Measurements from ENCODE around the gene LRCOL1.
"Not testable (repeated sequence)": the region's sequence is repeated elsewhere in the genome, so short reads cannot be mapped to it uniquely, and the experiment has no call there.

Gene LRCOL1

GRCh38 chr12:132600048-132601032 is 10.0 kb downstream of the LRCOL1 start:
- DNase-seq = peak; percentile 63

GRCh38 chr12:132599502-132599901 is 10.9 kb downstream of the LRCOL1 start:
- not testable (repeated sequence) for DNase-seq

- DNase-seq = peak; percentile 59
Observed at GRCh38 chr12:132597333-132598316, 12.8 kb downstream of the LRCOL1 start.

GRCh38 chr12:132596016-132596415 is 14.4 kb downstream of the LRCOL1 start:
- no peak for DNase-seq

- DNase-seq = no peak
Observed at GRCh38 chr12:132595183-132595582, 15.2 kb downstream of the LRCOL1 start.

GRCh38 chr12:132593938-132594358 is 16.4 kb downstream of the LRCOL1 start:
- DNase-seq = no peak

GRCh38 chr12:132593521-132593920 is 16.9 kb downstream of the LRCOL1 start:
- no peak for DNase-seq

- DNase-seq = no peak
Observed at GRCh38 chr12:132593071-132593470, 17.3 kb downstream of the LRCOL1 start.

GRCh38 chr12:132592282-132592970 is 18.0 kb downstream of the LRCOL1 start:
- DNase-seq = no peak

GRCh38 chr12:132591107-132591935 is 19.1 kb downstream of the LRCOL1 start:
- no peak for DNase-seq

- DNase-seq = no peak
Observed at GRCh38 chr12:132588821-132589669, 21.3 kb downstream of the LRCOL1 start.

- DNase-seq = no peak
Observed at GRCh38 chr12:132588319-132588718, 22.1 kb downstream of the LRCOL1 start.

- DNase-seq = no peak
Observed at GRCh38 chr12:132587781-132588180, 22.6 kb downstream of the LRCOL1 start.

GRCh38 chr12:132586929-132587328 is 23.5 kb downstream of the LRCOL1 start:
- DNase-seq = no peak

- DNase-seq = no peak
Observed at GRCh38 chr12:132585177-132585576, 25.2 kb downstream of the LRCOL1 start.

GRCh38 chr12:132584429-132584828 is 26.0 kb downstream of the LRCOL1 start:
- no peak for DNase-seq

GRCh38 chr12:132583736-132584135 is 26.6 kb downstream of the LRCOL1 start:
- DNase-seq = no peak

GRCh38 chr12:132583411-132583710 is 27.0 kb downstream of the LRCOL1 start:
- no peak for DNase-seq

GRCh38 chr12:132582582-132583410 is 27.6 kb downstream of the LRCOL1 start:
- no peak for DNase-seq

GRCh38 chr12:132582058-132582420 is 28.3 kb downstream of the LRCOL1 start:
- no peak for DNase-seq

All from CD4-positive, alpha-beta T cell treated with Interleukin-17A for 4 hours (primary cell).